ENCODE results near the gene RNF135.
"Not testable (repeated sequence)": the region's sequence is repeated elsewhere in the genome, so short reads cannot be mapped to it uniquely, and the experiment has no call there.

Gene RNF135

DNA sequence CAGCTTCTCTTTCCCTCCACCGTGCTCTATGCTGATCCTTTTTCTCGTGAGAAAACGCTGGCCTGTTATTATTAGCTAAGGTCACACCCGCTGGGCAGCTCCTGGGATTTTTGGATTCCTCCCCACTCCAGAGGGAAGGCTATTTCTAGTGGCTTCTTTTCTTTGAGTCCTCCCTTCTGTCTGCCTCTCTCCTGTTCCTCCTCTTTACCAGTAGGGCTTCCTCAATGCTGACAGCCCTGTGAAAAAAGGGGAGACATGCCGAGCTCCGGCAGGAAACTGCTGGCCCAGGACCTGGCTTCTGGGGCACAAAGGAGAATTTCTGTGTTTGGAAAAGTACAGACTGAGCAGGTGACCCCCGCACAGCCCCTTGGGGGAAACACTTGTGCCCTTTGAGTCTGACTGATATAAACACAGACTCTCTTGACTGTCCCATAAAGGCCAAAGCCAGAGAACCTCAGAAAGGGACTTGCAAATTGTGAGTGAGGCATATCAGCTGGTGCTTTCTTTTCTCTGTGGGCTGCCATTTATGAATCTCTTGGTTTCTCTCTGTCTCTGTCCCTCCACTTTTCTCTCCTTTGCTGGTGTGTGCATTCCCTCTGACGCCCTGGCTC lies 14.0 kb upstream of the RNF135 start:
- DNase-seq = no peak

GRCh38 chr17:30957741-30958140 lies 13.1 kb upstream of the RNF135 start:
- DNase-seq = no peak

GRCh38 chr17:30958187-30958586 lies 12.7 kb upstream of the RNF135 start:
- DNase-seq = no peak

GRCh38 chr17:30961209-30962188 lies 9.3 kb upstream of the RNF135 start:
- DNase-seq = no peak

DNA sequence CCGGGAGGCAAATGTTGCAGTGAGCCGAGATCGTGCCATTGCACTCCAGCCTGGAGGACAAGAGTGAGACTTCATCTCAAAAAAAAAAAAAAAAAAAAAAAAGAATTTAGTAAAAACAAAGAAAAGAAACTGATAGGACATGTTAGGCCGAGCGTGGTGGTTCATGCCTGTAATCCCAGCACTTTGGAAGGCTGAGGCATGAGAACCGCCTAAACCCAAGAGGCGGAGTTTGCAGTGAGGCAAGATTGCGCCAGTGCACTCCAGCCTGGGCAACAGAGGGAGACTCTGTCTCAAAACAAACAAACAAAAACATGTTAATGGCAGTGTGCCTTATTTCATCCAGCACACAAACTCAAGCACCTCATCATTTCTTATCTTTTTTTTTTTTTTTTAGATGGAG lies 6.5 kb upstream of the RNF135 start:
- not testable (repeated sequence) for DNase-seq

- no peak for DNase-seq
Observed at GRCh38 chr17:30964876-30965275, 6.0 kb upstream of the RNF135 start.

DNA sequence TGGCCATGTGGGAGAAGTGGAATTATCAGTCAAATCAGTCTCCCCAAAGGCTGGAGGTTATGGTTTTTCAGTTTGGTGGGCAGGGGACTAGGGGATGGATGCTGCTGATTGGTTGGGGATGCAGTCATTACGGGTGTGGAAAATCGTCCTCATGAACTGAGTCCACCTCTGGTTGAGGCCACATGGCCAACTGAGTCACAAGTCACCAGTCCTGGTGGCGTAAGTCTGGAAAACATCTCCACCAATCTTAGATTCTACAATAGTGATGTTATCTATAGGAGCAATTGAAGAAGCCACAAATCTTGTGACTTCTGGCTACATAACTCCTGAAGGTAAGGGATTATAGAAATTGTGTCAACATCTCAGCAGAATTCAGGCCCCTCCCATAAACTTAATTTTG lies 5.2 kb upstream of the RNF135 start:
- no peak for DNase-seq

GRCh38 chr17:30967911-30968310 lies 2.9 kb upstream of the RNF135 start:
- not testable (repeated sequence) for DNase-seq

DNA sequence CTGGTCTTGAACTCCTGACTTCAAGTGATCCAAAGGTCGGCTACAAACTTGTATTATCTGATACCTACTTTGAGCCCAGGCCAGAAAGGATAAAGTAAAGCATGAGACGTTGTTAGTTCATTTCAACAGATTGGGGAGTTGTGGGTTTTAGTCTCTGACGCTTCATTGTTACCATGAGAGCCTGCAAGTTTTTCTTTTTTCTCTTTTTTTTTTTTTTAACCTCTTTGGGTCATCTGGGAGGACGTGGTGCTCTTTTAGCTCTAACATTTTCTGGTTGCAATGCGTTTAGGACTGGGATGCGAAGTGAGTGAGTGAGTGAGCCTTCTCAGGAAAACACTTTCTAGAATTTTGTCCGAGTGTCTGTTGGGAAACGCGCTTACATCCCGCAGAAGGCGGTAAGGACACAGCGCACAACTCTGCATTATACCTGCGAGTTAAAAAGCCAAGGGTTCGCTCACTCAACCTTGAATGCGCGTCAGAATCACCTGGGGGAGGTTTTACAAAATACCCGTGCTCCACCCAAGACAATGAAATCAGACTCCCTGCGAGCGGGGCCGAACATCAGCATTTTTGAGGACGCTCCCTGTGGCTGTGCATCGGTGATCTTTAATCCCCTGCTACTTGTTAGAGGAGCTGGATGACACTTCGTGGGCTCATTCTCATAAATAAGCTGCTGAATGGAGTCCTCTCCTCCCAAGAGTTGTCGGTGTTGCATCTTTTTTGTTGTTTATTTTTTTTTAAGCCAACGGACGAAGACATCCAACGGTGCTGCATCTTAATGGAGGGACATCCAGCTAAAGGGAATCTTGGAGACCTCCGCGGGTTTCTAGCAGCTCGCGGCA lies 629 bp upstream of the RNF135 start:
- DNase-seq = no peak

- no peak for DNase-seq
Observed at GRCh38 chr17:30975042-30975820, 4.4 kb downstream of the RNF135 start.

GRCh38 chr17:30979919-30980318 lies 9.1 kb downstream of the RNF135 start:
- DNase-seq = not testable (repeated sequence)

DNA sequence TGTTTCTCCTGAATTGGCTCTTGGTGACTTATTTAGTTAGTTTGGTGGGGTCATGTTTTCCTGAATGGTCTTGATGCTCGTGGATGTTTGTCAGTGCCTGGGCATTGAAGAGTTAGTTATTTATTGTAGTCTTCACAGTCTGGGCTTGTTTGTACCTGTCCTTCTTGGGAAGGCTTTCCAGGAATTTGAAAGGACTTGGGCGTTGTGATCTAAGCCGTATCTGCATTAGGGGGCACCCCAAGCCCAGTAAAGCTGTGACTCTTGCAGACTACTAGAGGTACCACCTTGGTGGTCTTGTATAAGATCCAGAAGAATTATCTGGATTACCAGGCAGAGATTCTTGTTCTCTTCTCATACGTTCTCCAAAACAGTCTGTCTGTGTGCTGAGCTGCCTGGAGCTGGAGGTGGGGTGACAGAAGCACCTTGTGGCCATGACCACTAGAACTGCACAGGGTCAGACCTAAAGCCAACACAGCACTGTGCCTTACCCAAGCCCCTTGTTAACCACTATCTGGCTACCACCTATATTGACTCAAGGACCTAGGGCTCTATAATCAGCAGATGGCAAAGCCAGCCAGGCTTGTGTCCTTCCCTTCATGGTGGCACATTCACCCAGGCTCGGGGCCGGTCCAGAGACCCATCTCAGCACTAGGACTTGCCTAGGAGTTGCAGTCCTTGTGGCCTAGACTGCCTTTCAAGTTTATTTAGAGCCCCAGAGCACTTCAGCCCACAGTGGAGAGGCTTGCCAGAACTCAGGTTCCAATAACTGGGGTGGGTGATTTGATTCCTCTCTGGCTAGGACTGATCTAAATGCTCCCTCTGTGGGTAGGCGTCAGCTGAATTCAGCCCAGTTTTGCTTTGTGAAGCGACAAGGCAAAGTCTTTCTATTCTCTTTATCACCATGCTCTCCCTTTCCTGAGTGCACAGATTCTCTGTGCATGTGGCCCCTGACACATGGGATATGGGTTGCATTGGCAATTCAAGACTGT lies 11.0 kb downstream of the RNF135 start:
- DNase-seq = no peak

DNA sequence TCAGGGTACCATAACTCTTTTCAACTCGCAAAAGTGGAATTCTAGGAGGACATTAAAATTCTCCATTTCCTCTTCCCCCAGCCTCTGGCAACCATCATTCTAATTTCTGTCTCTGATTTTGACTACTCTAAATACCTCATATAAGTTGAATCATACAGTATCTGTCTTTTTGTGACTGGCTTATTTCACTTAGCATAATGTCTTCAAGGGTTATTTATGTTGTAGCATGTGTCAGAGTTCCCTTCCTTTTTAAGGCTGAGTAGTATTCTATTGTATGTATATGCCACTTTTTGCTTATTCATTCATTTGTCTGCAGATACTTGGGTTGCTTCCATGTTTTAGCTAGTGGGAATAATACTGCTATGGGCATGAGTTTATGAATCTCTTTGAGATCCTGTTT lies 12.0 kb downstream of the RNF135 start:
- no peak for DNase-seq

DNA sequence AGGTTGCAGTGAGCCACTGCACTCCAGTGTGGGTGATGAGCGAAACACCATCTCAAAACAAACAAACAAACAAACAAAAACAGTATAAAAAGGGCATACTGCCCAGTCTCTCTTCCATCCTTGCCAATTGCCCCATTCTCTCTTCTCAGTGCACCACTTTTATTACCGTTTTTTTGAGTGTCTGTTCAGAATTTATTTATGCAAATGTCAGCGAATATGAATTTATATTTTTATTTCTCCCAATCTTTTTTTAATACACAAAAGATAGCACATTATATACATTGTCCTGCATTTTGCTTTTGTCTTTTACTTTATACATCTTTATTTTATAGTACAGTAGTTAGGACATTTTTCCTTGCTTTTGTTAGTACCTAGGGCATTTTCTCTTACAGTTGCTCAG lies 19.6 kb downstream of the RNF135 start:
- no peak for DNase-seq

DNA sequence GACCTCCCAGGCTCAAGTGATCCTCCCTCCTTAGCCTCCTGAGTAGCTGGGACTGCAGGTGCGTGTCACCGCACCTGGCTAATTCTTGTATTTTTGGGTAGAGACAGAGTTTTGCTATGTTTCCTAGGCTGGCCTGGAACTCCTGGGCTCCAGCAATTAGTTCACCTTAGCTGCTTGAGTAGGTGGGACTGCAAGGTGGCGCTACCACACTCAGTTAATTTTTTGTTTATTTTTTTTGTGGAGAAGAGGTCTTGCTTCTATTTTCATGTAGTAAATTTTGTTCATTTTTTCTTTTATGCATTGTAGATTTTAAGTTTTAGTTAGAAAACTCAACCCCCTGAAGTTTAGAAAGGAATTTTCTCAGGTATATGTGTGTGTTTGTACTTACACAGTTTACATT lies 21.7 kb downstream of the RNF135 start:
- DNase-seq = no peak

GRCh38 chr17:30995347-30995746 lies 24.5 kb downstream of the RNF135 start:
- no peak for DNase-seq

- DNase-seq = no peak
Observed at GRCh38 chr17:30996486-30996885, 25.6 kb downstream of the RNF135 start.

GRCh38 chr17:30997270-30997669 lies 26.4 kb downstream of the RNF135 start:
- DNase-seq = no peak

- no peak for DNase-seq
Observed at GRCh38 chr17:30997842-30998241, 27.0 kb downstream of the RNF135 start.

- DNase-seq = no peak
Observed at GRCh38 chr17:31002047-31002446, 31.2 kb downstream of the RNF135 start.

DNA sequence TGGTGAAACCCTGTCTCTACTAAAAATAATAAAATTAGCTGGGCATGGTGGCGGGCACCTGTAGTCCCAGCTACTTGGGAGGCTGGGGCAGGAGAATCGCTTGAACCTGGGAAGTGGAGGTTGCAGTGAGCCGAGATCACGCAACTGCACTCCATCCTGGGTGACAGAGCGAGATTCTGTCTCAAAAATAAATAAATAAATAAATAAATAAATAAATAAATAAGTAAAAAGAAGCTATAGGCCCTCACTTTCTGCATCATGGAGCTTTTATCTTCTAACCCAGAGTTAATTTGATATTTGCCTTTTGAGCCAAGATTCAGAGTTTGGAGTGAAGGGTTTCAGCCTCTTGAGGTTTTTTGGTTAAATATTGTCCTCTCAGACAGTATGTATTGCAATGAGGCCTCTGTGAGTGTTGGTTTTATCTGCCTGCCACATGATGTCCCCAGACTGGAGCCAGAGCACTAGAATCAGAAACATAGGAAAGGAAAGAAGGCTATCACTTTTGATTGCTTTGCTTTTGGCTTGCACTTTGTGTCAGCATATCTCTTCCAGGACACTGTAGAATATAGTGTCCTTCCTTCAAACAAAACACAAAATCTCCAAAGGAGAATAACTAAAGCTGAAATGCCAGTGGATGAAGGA lies 32.5 kb downstream of the RNF135 start:
- no peak for DNase-seq

All from activated CD4-positive, CD25-positive, alpha-beta regulatory T cell (primary cell).